Activated naive CD4-positive, alpha-beta T cell (primary cell): ENCODE data around the gene FRAS1.
"Not testable (repeated sequence)": the region's sequence is repeated elsewhere in the genome, so short reads cannot be mapped to it uniquely, and the experiment has no call there.

ENCODE experiments used
- DNase-seq, 4 experiments: peaks; one replicate each; lab custom pipeline; 2025; lab: John Stamatoyannopoulos, UW

The FRAS1 gene

GRCh38 chr4:78057600-78058550 is 752 bp downstream of the FRAS1 start:
- peak in 1 of 4 experiments; percentile 0 for DNase-seq

GRCh38 chr4:78058591-78059523 is 1.7 kb downstream of the FRAS1 start:
- no peak for DNase-seq

GRCh38 chr4:78059524-78059889 is 2.4 kb downstream of the FRAS1 start:
- DNase-seq, result no peak

DNA sequence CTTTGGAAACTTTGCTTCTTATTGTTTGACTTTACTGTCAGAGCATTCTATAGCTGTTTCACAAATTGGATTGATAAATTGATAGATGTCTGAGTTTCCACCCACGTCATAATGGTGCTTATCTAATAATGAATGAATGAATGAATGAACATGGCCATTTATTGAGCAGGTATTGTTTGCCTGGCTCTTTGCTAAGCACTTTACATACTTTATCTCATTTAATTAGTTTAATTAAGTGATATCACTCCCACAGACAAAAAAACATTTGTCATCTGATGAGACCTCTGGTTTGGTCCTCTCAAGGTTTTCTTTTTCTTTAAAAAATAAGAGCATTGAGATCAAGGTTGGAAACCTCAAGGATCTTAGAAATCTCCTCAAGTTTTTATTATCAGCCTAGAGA is 2.8 kb downstream of the FRAS1 start:
- no peak for DNase-seq

- no peak for DNase-seq
These were observed 4.9 kb downstream of the FRAS1 start for GRCh38 chr4:78061939-78062570.

GRCh38 chr4:78065508-78066192 is 8.5 kb downstream of the FRAS1 start:
- no peak for DNase-seq

DNA sequence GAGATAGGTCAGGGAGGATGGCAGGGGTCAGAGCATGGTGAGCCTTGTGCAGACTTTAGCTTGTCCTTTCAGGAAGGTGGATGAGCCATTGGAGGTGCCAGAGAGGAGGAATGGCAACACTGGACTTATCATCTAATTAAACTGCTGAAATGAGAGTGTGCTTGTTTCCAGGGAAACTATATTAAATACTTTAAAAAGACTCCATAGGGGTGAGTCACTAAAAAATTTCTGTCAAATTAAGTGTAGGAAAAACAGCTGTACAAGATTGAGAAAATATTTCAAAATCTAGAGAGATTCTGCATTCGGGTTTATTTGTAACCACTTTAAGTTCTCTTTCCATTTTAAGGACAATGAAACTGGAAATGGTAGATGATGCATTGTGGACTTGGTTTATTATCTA is 11.4 kb downstream of the FRAS1 start:
- DNase-seq, result no peak

DNA sequence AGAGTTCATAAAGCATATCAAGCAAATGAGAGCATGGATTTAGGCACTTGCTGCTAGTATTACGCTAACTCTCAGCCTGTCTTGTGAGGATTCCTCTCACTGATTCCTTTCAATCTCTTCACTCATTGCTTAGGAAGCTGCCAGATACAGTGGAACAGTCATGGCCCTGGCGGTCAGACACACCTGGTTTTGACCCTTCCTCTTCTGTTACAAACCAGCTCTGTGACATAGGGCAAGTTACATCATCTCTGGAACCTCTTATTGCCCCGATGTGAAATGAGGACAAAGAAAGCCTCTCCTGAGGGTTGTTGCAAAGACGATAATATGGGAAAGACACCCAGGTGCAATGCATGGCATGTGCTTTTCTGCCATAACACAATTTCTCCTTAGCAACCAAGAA is 12.2 kb downstream of the FRAS1 start:
- DNase-seq, result no peak

- no peak for DNase-seq
These were observed 12.7 kb downstream of the FRAS1 start for GRCh38 chr4:78069859-78070258.

- no peak for DNase-seq
These were observed 13.7 kb downstream of the FRAS1 start for GRCh38 chr4:78070731-78071282.

- DNase-seq, result no peak
These were observed 17.6 kb downstream of the FRAS1 start for GRCh38 chr4:78074759-78075158.

DNA sequence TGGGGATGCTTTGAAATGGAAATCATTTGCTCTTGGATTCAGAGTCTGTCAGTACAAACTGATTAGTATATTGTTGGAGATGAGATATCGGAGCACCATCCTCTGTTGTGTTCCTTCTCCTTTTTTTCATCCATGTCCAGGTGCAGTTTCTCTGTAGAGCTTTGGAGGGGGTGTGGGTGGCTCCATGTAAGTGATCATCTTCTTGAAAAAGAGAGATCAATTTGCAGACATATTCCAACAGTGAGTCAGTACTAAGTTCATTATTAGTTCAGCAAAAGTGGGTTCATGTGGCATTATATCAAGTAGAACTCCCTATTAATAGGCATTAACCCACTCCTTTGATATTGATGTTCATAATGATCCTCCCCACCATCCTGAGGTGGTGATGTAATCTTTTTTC is 18.9 kb downstream of the FRAS1 start:
- DNase-seq, result no peak

DNA sequence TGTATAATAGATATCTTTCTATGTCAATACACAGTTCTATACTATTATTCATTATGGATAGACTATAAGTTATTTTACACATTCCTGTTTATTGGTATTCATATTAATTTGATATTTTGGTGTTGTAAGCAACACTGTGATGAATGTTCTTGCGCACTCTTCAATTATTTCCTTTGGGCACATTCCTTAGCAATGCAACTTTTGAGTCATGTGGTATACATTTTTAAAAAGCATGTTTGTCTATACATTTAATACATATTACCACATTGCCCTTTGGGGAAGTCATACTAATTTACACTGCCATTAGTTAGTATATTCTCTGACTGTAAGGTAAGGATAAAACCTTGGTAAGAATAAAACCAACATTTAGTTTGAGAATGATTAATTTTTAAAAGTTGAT is 21.0 kb downstream of the FRAS1 start:
- DNase-seq, result no peak

GRCh38 chr4:78079726-78080430 is 22.8 kb downstream of the FRAS1 start:
- DNase-seq, result no peak

DNA sequence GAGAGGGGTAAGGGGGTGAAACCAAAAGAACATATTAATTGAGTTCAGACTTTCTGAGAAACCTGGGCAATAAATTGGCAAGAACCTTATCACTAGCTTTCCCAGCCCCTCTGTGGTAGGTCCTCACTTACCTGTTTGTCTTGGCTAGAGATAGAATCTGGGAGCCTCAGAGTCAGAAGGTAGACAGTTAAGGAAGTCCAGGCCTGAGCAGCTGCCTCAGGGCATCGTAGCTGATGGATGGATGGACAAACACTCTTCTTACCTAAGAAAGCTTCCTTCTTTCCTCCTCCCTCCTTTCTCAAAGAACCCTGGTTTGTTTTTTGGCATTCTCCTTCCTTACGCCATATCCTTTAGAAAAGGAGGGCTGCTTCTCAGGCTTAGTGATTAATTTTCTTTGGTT is 24.4 kb downstream of the FRAS1 start:
- no peak for DNase-seq

GRCh38 chr4:78083035-78083434 is 25.9 kb downstream of the FRAS1 start:
- DNase-seq, result no peak

DNA sequence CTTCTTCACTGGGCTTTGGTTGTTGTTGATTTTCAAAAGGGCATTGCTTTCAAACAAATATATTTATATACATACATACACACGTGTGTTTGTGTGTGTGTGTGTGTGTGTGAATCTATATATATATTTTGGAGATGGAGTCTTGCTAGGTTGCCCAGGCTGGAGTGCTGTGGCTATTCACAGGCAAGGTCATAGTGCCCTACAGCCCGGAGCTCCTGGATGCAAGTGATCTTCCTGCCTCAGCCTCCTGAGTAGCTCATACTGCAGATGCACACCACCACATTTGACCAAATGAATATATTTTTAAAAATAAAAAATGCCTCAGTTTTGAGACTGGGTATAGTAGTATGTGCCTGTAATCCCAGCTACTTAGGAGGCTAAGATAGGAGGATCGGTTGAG is 34.4 kb downstream of the FRAS1 start:
- DNase-seq, result no peak

DNA sequence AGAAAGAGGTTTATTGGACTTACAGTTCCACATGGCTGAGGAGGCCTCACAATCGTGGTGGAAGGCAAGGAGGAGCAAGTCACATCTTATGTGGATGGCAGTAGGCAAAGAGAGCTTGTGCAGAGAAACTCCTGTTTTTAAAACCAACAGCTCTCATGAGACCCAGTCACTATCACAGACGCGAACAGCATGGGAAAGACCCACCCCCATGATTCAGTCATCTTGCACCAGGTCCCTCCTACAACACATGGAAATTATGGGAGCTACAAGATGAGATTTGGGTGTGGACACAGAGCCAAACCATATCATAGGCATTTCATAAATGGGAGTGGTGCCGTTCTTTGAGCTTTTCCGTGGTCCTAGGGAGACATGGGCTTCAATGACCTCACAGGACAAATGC is 35.2 kb downstream of the FRAS1 start:
- not testable (repeated sequence) for DNase-seq

GRCh38 chr4:78092850-78093249 is 35.7 kb downstream of the FRAS1 start:
- DNase-seq, result no peak

DNA sequence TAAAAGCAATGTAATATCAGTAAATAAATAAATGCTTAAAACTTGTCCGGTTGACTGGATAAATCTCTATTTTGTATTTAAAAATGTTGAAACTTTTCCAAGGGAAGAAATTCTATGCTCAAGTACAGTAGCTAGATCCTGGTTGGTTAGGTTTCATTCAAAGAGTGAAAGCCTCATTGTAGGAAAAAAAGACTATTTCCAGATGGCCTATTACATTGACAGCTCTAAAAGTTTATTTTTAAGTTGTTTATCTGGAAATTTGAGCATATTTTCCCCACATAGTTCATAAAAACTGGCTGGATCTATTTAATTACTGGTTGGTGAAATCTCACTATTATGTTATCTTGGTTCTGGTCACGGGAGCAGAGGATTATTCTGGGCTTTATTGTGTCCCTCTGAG is 38.0 kb downstream of the FRAS1 start:
- DNase-seq, result no peak

- DNase-seq, result no peak
These were observed 41.9 kb downstream of the FRAS1 start for GRCh38 chr4:78099058-78099457.
